HepG2 (cell line): ENCODE measurements around the gene RRAS. TPM values are rescaled to one million over a fixed set of nuclear protein-coding genes. Genes with fewer than 3 reads are reported as not detected.

Experiments used
- ARNT2 ChIP-seq: sonication (generic); formaldehyde crosslinking; IDR thresholded peaks from 2 replicates; pipeline ENCODE4 v1.8.0; 2022; ENCODE audit warnings: mild to moderate bottlenecking, low read depth, missing genetic modification reagents, moderate library complexity
- HMGA1 ChIP-seq: sonication (generic); formaldehyde crosslinking; conservative IDR thresholded peaks from 2 replicates; pipeline ENCODE4 v1.4.0; 2020; ENCODE audit warnings: missing genetic modification reagents
- IRF2 ChIP-seq: IDR thresholded peaks from 2 replicates; pipeline ENCODE4 v1.6.1; 2018; ENCODE audit warnings: missing genetic modification reagents, missing compliant biosample characterization
- PRMT3 ChIP-seq: sonication (generic); formaldehyde crosslinking; IDR thresholded peaks from 2 replicates; pipeline ENCODE4 v1.8.1; 2022; ENCODE audit warnings: low read depth, mild to moderate bottlenecking, moderate library complexity, missing genetic modification reagents, borderline replicate concordance
- ZNF407 ChIP-seq: sonication (generic); formaldehyde crosslinking; IDR thresholded peaks from one replicate; pipeline ENCODE4 v1.5.1; 2020; ENCODE audit warnings: mild to moderate bottlenecking, missing genetic modification reagents; ENCODE audit errors: not compliant biosample characterization
- ZNF878 ChIP-seq: sonication (generic); formaldehyde crosslinking; IDR thresholded peaks from 2 replicates; pipeline ENCODE4 v1.8.1; 2023; ENCODE audit warnings: mild to moderate bottlenecking, missing genetic modification reagents, moderate library complexity
- ZSCAN29 ChIP-seq: sonication (generic); formaldehyde crosslinking; conservative IDR thresholded peaks from 2 replicates; pipeline ENCODE4 v1.4.0; 2020; ENCODE audit warnings: mild to moderate bottlenecking, missing genetic modification reagents
- polyA plus RNA-seq, 8 experiments: library from polyadenylated mRNA; depleted of rRNA in 3 of 8; stranded (reverse) in 7 of 8; unstranded in 1 of 8; fragments of >200 nt; fragmentation: Illumina TruSeq in 4 of 8; extraction: Trizol in 4 of 8; gene quantifications; 2 replicates each; pipeline versions ENCODE4 v1.2.1 to v1.2.3, GENCODE V29; 2011 to 2016; ENCODE audit warnings: low read depth in 4 of 8, missing spikeins in 1 of 8, mixed read lengths in 1 of 8; ENCODE audit not compliant: insufficient read depth in 1 of 8
- total RNA-seq, 5 experiments: library from RNA; depleted of rRNA; stranded (reverse); fragments of >200 nt; fragmentation: Illumina TruSeq; extraction: Trizol; gene quantifications; 2 replicates each; pipeline ENCODE4 v1.2.3, GENCODE V29; 2016; ENCODE audit warnings: low read depth in 1 of 5
- TF ChIP-seq, protein P1 (sequence below): sonication (generic); formaldehyde crosslinking; IDR thresholded peaks from 2 replicates; pipeline ENCODE4 v1.4.0; 2020; ENCODE audit warnings: missing genetic modification reagents
- TF ChIP-seq, protein P2 (sequence below): IDR thresholded peaks from 2 replicates; pipeline ENCODE4 v1.6.1; 2016; ENCODE audit warnings: missing compliant biosample characterization, missing genetic modification reagents, borderline replicate concordance
- TF ChIP-seq, protein P3 (sequence below): sonication (generic); formaldehyde crosslinking; IDR thresholded peaks from 2 replicates; pipeline ENCODE4 v1.5.0; 2020; ENCODE audit warnings: mild to moderate bottlenecking, missing genetic modification reagents

Gene RRAS
- total and polyA plus RNA-seq, 2 of the 13 experiments (the other 11 are each of a cell fraction or from before 2014, with no cell fraction given), result 1.5 to 12.0 TPM

- TF ChIP-seq, protein P1, sequence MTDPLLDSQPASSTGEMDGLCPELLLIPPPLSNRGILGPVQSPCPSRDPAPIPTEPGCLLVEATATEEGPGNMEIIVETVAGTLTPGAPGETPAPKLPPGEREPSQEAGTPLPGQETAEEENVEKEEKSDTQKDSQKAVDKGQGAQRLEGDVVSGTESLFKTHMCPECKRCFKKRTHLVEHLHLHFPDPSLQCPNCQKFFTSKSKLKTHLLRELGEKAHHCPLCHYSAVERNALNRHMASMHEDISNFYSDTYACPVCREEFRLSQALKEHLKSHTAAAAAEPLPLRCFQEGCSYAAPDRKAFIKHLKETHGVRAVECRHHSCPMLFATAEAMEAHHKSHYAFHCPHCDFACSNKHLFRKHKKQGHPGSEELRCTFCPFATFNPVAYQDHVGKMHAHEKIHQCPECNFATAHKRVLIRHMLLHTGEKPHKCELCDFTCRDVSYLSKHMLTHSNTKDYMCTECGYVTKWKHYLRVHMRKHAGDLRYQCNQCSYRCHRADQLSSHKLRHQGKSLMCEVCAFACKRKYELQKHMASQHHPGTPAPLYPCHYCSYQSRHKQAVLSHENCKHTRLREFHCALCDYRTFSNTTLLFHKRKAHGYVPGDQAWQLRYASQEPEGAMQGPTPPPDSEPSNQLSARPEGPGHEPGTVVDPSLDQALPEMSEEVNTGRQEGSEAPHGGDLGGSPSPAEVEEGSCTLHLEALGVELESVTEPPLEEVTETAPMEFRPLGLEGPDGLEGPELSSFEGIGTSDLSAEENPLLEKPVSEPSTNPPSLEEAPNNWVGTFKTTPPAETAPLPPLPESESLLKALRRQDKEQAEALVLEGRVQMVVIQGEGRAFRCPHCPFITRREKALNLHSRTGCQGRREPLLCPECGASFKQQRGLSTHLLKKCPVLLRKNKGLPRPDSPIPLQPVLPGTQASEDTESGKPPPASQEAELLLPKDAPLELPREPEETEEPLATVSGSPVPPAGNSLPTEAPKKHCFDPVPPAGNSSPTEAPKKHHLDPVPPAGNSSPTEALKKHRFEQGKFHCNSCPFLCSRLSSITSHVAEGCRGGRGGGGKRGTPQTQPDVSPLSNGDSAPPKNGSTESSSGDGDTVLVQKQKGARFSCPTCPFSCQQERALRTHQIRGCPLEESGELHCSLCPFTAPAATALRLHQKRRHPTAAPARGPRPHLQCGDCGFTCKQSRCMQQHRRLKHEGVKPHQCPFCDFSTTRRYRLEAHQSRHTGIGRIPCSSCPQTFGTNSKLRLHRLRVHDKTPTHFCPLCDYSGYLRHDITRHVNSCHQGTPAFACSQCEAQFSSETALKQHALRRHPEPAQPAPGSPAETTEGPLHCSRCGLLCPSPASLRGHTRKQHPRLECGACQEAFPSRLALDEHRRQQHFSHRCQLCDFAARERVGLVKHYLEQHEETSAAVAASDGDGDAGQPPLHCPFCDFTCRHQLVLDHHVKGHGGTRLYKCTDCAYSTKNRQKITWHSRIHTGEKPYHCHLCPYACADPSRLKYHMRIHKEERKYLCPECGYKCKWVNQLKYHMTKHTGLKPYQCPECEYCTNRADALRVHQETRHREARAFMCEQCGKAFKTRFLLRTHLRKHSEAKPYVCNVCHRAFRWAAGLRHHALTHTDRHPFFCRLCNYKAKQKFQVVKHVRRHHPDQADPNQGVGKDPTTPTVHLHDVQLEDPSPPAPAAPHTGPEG (CRISPR knock-in tag), result no peak
- TF ChIP-seq HMGA1 (no peak), ZSCAN29 (no peak; the same call in 1 of the 2 replicates), ZNF407 (CRISPR knock-in tag) (peak; percentile 38), ZNF878 (CRISPR knock-in tag) (no peak), ARNT2 (CRISPR knock-in tag) (0 out of 2 replicates have a peak, but pooled peaks have one; percentile 24), IRF2 (no peak), PRMT3 (no peak)
- TF ChIP-seq, protein P2, sequence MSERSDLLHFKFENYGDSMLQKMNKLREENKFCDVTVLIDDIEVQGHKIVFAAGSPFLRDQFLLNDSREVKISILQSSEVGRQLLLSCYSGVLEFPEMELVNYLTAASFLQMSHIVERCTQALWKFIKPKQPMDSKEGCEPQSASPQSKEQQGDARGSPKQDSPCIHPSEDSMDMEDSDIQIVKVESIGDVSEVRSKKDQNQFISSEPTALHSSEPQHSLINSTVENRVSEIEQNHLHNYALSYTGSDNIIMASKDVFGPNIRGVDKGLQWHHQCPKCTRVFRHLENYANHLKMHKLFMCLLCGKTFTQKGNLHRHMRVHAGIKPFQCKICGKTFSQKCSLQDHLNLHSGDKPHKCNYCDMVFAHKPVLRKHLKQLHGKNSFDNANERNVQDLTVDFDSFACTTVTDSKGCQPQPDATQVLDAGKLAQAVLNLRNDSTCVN (CRISPR knock-in tag), result no peak; the same call in 1 of the 2 replicates
- TF ChIP-seq, protein P3, sequence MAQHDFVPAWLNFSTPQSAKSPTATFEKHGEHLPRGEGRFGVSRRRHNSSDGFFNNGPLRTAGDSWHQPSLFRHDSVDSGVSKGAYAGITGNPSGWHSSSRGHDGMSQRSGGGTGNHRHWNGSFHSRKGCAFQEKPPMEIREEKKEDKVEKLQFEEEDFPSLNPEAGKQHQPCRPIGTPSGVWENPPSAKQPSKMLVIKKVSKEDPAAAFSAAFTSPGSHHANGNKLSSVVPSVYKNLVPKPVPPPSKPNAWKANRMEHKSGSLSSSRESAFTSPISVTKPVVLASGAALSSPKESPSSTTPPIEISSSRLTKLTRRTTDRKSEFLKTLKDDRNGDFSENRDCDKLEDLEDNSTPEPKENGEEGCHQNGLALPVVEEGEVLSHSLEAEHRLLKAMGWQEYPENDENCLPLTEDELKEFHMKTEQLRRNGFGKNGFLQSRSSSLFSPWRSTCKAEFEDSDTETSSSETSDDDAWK (CRISPR knock-in tag), result no peak
Observed at GRCh38 chr19:49665351-49666119, 25.6 kb upstream of the RRAS start, which contains the start of the genes BCL2L12 and IRF3 (continued).
